ENCODE results near the gene CCDC61.

Gene CCDC61

DNA sequence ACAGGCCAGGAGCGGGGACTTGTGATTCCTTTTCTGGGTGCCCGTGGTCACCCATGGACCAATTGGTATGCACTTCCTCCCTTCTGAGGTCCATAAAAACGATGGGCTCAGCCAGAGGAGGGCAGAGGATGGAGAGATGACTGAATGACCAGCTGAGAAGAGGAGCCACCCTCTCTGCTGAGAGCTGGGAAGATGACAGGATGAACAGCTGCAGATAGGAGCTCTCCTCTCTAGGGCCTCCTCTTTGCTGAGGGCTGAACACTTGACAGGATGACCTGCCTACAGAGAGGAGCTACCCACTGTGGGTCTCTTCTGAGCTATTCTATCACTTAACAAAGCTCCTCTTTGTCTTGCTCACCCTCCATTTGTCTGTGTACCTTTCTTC is 41.5 kb downstream of the CCDC61 start:
- DNase-seq (ENCODE audit: low read depth in 3 of 3, low spot score in 1 of 3) = no peak

DNA sequence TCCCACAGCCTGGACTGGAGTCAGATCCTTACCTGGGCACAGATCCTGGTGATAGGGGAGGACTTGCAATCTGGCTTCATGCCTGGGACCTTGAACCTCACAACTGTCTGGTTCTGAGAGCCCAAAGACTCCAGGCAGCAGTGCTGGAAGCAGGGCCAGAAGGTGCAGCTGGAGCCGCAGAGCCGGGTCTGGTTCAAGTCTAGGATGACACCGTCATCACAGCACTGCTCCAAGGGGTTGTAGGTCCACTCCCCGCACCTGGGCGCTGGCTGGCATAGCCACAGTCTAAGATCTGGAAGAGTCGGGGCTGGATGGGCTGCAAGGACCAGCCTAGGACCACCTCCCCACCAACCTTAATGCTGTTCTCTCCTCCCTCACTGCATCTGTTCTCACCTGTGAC is 44.9 kb downstream of the CCDC61 start:
- DNase-seq (ENCODE audit: low read depth in 3 of 3, low spot score in 1 of 3) = no peak

GRCh38 chr19:46040952-46041500 is 45.8 kb downstream of the CCDC61 start, which contains the start of gene IGFL4:
TSS of gene IGFL4 (minus strand) at chr19:46041002. CDS start at chr19:46040962, 40 bp downstream.
- DNase-seq (ENCODE audit: low read depth in 3 of 3, low spot score in 1 of 3) = no peak

GRCh38 chr19:46042252-46042883 is 47.1 kb downstream of the CCDC61 start:
- DNase-seq (ENCODE audit: low read depth in 3 of 3, low spot score in 1 of 3) = no peak

GRCh38 chr19:46043519-46043918 is 48.3 kb downstream of the CCDC61 start:
- no peak for DNase-seq (ENCODE audit: low read depth in 3 of 3, low spot score in 1 of 3)

GRCh38 chr19:46049597-46049996 is 54.3 kb downstream of the CCDC61 start:
- no peak for DNase-seq (ENCODE audit: low read depth in 3 of 3, low spot score in 1 of 3)

- DNase-seq (ENCODE audit: low read depth in 3 of 3, low spot score in 1 of 3) = no peak
Measured at GRCh38 chr19:46052896-46053295, 57.6 kb downstream of the CCDC61 start.

- no peak for DNase-seq (ENCODE audit: low read depth in 3 of 3, low spot score in 1 of 3)
Measured at GRCh38 chr19:46056536-46056935, 61.3 kb downstream of the CCDC61 start.

DNA sequence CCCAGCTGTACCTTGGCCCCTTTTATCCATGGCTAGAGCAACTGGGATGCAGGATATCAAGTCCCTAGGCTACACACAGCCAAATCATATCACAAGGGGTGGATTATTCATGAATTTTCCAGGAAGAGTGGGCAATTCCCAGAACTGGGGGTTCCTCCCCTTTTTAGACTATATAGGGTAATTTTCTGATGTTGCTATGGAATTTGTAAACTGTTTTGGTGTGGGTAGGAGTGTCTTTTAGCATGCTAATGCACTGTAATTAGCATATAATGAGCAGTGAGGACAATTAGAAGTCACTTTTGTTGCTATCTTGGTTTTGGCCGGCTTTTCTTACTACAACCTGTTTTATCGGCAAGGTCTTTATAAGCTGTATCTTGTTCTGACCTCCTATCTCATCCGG is 63.5 kb downstream of the CCDC61 start:
- DNase-seq (ENCODE audit: low read depth in 3 of 3, low spot score in 1 of 3) = no peak

DNA sequence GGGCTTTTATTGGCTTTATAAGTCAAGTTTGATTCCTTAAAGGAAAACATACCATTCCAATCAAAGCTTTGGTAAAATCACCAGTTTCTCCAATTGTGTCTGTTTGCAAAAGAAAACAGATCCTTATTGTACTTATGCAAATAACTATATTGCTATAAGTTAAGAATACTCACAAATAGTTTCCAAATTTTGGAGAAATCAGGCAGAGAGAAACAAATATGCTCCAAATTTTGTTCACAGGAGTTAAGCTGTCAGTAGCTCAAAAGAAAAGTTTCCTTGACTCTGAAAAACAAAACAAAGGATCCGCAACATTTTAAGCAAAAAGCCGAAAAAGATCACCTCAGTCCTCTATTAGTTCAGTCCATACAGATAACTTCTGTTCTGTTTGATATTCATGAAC is 64.7 kb downstream of the CCDC61 start:
- DNase-seq (ENCODE audit: low read depth in 3 of 3, low spot score in 1 of 3) = no peak

DNA sequence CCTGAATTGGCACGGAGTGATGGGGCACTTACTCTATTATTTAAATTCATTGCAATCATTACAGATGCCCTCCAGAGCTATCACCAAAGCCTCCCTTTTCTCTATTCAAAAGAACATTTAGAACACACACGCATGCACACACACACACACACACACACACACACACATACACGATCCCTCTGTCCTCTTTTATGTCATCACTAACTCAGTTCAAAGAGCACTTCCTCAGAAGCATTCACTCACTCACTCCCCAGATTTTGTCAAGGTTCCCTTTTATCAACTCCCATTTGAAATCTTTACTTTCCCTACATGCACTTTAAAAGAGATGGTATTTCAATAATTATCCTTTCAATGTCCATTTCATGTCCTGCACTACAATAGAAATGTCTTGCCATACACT is 67.9 kb downstream of the CCDC61 start:
- no peak for DNase-seq (ENCODE audit: low read depth in 3 of 3, low spot score in 1 of 3)

GRCh38 chr19:46065486-46066071 is 70.3 kb downstream of the CCDC61 start:
- no peak for DNase-seq (ENCODE audit: low read depth in 3 of 3, low spot score in 1 of 3)

- no peak for DNase-seq (ENCODE audit: low read depth in 3 of 3, low spot score in 1 of 3)
Measured at GRCh38 chr19:46066471-46066870, 71.2 kb downstream of the CCDC61 start.

GRCh38 chr19:46067691-46068090 is 72.4 kb downstream of the CCDC61 start:
- no peak for DNase-seq (ENCODE audit: low read depth in 3 of 3, low spot score in 1 of 3)

Data from stimulated activated CD4-positive, alpha-beta T cell treated with anti-CD3 and anti-CD28 coated beads, TNF-alpha, amount 100 ng/mL, for 1 hour (primary cell).